SW480 (cell line): ENCODE data around the gene BSPRY.

Experiments
- DNase-seq: peaks from one replicate; pipeline ENCODE4 v3.0.0-alpha.2; 2016; ENCODE audit warnings: low spot score

BSPRY gene

DNA sequence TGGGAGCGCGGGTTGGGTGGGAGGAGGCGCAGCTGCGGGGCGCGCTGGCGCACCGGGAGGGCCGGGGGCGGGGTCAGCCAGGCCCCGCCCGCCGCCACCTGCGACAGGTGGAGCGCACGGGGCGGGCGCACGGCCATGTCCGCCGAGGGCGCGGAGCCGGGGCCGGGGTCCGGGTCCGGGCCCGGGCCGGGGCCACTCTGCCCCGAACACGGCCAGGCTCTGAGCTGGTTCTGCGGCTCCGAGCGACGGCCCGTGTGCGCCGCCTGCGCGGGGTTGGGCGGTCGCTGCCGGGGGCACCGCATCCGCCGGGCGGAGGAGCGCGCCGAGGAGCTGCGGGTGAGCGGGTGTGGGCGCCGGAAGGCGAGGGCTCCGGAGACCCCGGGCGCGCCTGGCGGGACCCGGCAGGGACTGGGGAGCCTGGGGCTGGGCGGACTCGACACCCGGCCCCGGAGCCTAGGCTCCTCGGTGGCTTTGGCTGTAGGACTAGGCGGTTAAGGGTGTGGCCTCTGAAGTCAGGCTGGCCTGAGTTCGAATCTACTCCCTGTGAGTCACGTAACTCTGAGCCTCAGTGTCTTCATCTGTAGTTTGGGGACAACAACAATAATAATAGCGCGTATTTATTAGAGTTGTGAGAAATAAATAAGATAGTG lies at the start of gene BSPRY:
TSS of gene BSPRY (plus strand) at position 97 of the 650 bp plus-strand sequence. CDS start at position 136, 39 bp downstream.
- DNase-seq, result peak; percentile 39

DNA sequence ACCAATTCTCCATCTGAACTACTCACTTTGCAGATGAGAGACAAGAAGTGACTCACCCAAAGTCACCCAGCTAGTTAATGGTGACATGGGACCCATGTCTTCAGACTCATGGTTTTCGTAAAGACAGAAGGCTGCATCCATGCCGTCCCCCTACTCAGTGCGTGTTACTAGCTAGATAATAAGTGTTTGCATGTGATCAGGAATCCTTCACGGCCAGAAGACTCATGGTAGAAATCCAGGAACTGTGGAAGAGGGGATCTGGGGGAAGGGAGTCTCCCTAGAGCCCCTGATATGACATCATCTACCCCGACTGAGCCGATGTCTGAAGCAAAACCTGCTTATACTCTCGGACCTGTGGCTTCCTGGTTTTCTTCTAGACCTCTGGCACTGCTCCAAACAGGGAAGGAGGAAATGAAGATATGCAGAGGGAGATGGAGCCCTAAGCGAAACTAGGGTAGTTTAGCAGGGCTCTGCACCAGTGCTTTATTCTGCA lies 49.5 kb upstream of the BSPRY start:
- DNase-seq, result no peak

DNA sequence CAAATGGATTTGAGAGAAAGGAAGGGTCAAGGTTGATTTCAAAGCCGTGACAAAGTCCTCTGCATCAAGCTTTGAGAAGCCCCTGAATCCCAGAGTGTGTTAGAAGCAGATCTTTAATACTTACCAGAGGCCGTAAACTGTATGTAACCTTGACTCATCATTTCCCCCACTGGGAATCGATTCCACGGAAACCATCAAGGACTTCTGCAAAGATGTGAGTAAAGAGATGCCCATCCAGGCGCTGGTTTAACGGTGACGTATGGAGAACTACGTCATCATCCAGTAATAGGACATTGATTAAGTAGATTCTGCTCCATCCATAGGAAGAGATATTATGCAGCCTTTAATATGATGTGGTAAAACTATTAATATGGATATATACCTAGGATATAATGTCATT lies 47.8 kb upstream of the BSPRY start:
- no peak for DNase-seq

DNA sequence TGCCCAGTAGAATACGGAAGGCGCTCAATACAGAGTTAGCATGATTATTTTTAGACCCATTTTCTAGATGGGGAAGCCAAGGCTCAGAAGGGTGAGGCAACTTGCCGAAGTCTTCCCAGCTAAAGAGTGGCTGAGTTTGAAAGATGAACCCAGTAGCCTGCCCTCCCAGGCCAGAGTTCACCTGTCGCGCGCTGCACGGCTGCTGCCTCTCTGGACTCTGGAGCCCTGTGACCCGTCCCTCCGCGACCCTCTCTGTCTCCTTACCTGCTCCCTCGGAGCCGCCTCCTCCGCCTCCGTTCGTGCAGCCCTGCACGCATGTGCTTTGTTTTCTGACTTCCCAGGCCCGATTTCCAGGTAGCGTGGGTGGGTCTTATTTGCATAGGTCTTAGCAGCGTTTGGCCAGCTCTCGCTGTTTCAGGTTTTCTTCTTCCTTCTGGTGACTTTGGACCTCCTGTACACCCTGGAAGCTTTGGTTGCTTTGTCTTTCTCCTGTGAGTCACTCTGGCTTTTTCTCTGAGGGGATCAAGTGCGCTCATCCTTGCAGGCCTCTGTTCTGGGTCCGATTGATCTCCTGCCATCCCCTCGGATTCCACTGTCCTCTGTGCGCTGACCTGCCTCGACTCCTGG lies 46.4 kb upstream of the BSPRY start, which contains the start of gene RNF183:
TSS of gene RNF183 (minus strand) at position 585 of the 627 bp plus-strand sequence. CDS start 5,192 bp downstream, outside the sequence.
- DNase-seq, result no peak

DNA sequence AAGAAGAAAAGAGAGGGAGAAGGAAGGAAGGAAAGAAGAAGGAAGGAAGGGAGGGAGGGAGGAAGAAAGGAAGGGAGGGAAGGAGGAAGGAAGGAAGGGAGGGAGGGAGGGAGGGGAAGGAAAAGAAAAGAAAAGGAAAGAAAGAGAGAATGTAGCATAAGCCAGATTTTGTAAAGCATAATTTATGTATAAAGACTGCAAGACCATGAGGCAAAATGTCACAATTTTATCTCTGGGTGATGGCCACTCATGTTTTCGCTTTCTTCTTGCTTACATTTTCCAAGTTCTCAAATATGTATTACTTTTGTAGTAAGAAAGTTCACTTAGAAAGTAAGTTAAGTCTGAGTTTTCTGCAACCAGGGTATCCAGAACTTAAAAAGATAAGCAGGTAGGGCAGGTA lies 42.8 kb upstream of the BSPRY start:
- no peak for DNase-seq

DNA sequence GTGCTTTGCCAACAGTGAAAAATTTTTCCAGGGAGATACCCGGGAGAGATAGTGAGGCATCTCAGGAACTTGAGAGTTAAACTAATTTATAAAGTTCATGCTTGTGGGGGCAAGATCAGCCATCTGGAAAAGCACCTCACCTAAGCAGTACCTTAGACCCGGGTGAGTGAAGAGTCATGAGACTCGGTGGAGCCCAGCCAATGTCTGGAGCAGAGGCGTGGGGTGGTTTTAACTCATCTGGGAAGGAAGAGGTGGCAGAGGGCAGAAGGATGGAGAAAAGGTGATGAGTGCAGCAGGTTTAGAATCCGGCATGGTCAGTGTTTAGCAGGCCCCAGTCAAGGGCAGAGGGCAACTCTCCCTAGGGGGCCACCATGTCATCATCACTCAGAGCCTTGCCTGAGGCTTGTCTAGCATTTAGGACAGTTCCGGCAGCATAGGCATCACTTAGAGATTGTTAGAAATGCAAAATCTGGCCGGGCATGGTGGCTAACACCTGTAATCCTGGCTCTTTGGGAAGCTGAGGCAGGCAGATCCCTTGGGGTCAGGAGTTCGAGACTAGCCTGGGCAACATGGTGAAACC lies 41.9 kb upstream of the BSPRY start:
- DNase-seq, result no peak

DNA sequence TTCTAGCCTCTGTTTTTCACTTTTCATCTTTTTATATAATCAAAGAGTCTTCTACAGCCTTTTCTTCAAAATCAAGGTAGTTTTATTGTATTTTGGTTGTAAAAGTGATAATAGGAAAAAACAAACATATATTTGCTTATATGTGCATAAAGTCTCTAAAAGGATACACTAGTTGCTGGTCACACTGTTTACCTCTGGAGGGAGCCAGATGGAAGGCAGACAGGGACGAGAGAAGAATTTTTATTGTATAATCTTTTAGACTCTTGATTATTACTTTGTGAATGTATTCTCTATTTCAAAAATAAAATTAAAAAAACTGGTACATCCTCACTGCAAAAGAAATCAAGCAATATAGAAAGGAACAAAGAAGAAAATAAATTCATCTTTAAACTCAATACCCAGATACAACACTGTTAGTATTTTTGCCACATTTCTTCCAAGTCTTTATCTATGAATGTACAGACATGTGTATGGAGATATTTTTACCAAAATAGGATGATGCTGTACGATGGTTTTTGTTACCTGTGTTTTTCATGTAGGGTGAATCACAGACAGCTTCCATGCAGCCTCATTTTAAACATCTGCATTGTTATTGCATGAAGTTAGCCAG lies 40.0 kb upstream of the BSPRY start:
- peak; percentile 50 for DNase-seq

DNA sequence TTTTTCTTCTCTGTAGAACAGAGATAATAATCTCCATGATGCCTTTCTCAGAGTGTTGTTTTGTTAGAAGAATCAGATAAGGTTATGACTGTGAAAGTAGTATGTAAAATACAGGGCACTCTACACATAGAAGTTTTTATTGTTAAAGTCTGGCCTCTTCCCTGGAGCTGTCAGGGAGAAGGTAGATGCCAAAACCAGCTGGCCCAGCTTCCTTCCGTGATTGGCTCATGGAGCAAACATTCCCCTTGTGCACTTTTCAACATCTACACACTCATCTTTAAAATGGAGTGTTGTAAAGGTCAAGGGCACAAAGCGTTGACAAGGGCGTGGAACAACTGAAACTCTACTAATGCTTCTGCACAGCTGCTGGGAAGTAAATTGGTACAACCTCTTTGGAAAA lies 38.8 kb upstream of the BSPRY start:
- DNase-seq, result no peak

DNA sequence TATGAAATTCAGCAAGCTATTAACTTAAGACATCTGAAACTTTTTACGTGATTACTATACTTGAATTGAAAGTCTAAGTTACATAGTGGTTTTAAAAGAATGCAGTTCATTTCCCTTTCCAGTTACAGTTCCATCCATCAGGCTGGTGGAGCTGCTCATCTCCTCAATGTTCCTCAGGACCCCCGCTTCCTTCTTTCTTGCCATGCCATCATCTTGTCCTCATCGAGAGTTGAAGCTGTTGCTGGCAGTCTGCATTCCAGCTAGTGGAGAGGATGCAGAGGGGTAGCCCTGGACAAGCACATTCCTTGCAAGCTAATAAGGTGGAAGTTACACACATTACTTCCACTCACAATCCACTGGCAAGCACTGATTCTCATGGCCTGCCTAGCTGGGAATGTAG lies 37.4 kb upstream of the BSPRY start:
- DNase-seq, result no peak

DNA sequence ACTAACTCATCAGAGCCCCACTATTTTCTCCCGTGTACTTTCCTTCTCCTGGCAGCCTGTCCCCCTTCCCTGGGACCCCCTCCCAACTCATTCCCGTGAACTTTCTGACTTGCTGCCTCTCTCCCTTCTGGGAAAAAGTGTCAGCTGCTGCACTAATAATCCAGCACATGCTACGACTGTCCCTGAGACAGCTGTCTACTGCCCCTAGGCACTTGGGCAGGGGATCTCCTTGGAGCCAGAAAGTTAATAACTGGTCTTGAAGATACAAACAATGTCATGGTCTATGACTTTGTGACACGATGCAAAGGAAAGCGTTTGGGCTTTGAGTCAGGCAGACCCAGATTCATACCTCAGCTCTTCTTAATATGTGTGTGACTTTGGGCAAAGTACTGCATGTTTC lies 36.1 kb upstream of the BSPRY start:
- no peak for DNase-seq

DNA sequence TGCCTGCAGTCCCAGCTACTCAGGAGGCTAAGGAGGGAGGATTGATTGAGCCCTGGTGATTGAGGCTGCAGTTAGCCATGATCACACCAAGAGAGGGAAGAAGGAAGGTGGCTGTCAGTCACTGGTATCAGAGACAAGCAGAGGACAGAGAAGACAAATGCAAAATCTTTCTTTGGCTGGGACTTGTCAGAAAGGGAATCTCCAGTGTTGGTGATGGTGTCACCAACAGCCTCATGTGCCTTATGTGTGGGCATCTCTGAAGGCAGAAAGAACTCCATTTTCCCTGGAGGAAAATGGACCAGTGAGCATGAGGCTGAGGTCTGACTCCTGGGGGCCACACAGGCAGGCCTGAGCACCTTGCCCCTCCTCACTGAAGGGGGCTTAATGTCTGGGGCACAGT lies 34.1 kb upstream of the BSPRY start:
- no peak for DNase-seq

DNA sequence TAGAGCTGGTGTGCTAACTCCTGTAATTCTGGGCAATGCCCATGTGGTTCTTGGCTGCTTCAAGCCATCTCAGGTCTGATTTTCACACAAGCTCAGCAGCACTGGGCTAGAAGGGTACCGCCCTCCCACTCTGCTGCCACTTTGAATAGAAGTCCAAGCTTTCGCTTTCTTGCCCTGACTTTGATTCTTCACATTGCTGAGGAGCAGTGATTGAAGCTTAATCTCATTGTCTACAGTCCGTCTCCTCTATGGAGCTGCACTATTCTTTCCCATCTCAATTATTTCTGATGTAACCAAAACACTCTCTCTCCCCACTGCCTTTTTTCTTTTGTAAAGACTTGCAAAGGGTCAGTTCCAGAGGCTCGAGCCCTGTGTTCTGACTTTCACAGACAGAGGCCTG lies 33.3 kb upstream of the BSPRY start:
- DNase-seq, result no peak

DNA sequence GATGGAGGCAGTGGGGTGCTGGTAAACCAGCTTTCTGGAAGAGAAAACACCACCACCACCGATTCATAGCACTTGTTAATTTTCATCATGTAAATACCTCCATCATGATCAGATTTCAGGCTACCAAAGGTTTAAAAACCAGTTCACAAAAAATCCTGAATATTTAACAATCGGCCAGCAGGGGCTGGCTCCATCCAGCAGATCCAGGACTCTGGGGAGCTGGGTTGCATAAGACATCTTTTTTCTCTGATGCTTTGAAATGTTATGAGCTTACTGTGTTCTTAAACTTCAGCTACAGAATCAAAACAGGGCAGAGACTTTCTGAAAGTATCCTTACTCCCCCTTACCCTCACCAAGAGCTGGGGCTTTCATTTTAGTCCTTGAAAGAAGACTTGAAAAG lies 31.6 kb upstream of the BSPRY start:
- DNase-seq, result no peak

DNA sequence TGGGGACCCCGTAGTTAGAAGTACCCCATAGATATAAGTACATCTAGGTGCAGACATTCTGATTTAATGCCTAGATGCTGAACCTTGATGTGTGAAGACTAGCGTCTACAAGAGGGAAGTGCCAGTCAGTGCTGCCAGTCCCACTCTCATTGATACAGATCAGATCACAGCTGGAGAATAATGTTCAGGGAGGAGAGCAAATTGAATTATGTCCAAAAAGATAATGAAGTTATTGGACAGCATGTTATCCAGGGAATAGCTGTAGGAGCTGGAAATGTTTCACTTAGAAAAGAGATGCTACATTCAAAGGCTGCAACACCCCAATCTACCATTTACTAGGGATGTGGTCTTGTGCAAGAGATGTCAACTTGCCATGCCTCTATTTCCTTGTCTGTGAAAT lies 30.3 kb upstream of the BSPRY start:
- no peak for DNase-seq

DNA sequence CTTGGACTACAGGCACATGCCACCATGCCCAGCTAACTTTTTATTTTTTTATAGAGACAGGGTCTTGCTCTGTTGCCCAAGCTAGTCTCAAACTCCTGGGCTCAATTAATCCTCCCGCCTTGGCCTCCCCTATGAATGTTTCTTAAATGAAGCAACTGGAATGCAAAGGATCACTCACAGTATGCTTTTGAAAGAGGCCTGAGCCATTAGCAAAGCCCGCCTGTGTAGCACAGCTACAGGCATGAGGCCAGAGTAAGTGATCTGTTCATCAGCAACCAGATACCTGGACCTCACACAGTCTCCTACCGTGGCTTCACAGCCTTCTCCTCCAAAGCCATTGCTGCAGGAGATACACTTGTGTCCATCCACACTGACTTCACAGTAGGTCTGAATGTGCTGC lies 29.3 kb upstream of the BSPRY start:
- no peak for DNase-seq

DNA sequence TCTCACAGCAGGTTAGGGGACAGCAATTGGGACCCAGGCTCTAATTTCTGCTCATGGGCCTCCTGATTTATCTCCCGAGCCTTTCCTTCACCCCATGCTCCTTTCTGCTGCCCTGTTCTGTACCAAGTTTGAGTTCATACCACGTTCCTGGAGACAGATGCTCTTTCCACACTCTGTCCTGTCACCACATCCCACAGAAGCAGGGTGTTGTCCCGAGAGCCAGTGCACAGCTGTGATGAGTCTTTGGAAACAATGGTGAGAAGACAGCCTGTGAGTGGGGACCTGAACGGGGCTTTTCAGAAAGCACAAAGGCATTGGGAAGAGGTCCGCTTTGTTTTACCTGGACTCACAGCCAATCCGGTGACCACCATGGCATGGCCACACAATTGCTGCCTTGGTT lies 26.7 kb upstream of the BSPRY start:
- no peak for DNase-seq

DNA sequence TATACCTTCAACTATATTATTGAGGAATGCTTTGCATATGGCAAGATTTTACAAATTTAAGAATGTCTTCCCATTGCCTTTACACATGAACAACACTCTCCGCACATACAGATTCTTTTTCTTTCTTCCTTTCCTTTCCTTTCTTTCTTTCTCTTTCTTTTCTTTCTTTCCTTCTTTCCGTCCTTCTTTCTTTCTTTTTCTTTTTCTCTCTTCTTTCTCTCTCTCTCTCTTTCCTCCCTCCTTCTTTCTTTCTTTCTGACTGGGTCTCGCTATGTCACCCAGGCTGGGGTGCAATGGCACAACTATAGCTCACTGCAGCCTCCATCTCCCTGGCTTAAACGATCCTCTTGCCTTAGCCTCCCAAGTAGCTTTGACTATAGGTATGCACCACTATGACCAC lies 23.1 kb upstream of the BSPRY start:
- DNase-seq, result no peak

DNA sequence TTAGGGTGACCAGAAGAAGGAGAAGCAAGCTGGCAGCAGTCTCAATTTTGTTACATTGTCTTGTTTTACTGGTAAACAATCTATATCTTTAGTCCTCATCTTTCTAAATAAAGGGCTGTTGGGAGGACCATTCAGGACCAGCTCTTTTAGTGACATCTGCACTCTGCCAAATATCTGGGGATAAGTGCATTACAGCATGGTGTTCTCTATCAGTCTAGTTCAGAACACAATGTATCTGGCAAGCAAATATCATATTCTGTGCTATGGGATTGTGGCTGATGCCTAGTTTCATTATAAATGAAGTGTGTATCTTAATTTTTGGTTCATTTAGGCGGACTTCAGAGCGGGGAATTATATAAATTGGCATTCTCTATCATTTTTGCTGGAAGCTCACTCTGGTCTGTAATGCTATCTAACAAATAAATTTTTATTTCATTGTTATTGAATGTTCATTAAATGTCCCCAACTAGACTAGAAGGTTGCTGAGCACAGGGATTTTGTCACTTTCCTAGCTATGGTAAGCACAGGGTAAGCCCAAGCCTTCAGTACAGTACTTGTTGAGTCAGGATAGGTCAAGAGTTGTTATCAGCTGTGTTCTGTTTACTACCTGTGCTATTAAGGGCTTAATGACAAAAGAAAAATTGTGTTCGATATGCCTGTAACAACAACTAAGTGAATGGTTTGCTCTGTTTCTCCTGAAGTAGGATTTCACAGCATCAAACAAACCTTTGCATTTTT lies 21.1 kb upstream of the BSPRY start:
- no peak for DNase-seq

DNA sequence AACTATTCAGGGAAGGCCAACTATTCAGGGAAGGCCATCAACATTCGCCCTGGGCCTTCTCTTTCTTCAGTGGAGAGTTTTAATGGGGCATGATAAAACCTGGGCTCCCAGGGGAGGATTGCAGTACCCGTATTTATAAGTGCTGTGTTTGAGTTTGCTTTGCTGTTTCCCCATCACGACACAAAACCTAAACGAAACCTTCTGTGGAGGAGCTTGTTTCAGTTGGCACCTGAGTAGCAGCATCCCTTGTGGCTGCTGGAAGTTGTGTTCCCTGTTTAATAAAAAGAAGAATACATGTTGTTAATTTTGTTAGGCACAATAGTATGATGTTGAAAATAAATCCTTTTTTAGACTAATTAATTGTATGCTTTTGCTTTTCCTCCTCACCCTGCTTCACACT lies 17.6 kb upstream of the BSPRY start:
- no peak for DNase-seq

DNA sequence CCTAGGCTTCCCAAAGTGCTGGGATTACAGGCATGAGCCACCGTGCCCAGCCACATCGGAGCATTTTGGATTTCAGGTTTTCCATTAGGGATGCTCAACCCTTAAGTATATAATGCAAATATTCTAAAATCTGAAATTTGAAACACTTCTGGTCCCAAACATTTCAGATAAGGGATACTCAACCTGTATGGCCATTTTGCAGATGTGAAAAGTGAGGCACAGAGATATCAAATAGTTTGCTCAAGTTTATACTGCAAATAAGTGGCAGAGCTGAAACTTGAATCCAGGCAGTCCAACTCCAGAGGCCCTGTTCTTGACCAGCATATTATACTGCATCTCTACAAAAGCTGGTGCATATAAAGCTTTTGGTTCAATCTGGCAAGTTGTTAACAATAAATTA lies 11.6 kb upstream of the BSPRY start:
- DNase-seq, result no peak

DNA sequence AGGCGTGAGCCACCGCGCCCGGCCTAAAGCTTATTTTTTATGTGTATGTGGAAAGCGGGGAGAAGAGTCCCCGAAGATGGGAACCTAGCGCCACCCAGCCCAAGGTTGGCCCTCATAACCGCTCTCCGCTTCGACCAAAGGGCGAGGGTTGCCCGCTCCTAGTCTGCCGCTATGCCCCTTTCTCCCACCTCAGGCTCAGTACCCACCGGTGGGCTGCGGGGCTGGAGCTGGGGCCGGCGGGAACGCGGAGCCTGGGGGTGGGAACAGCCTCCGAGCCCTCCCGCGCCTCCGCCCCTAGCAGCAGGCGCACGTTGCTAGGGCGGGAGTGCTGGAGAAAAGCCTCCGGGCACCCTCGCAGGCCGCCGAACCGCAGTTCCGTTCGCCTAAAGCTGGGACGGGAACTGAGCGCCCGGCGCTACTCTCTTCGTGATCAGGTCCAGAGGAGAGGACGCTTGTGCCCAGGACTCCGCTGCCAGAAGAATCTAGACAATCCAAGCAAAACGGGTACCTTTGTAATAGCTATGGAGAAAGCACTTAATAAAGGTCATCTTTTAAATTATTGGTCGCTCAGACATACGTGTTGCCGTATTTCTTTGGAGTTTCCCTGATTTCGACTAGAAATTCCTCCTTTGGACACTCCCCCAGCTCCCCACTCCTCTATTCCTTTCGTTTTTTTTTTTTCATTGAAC lies 9.2 kb upstream of the BSPRY start, which contains the start of gene WDR31:
TSS of gene WDR31 (minus strand) at position 265 of the 689 bp plus-strand sequence. CDS start 8,253 bp downstream, outside the sequence.
- DNase-seq, result peak; percentile 85
